NCI-H2081 (cell line): ENCODE measurements around the gene ERF.

Source experiments
- DNase-seq, 2 experiments: peaks; one replicate each; lab custom pipeline; 2025; lab: John Stamatoyannopoulos, UW

ERF gene

GRCh38 chr19:42254089-42254849 is 659 bp downstream of the ERF start:
- peak in 1 of 2 experiments; percentile 55 for DNase-seq

- peak in 1 of 2 experiments; percentile 18 for DNase-seq
These were observed 1.5 kb downstream of the ERF start for GRCh38 chr19:42253245-42254088.

- DNase-seq = no peak
These were observed 2.3 kb downstream of the ERF start for GRCh38 chr19:42252365-42253244.

- DNase-seq = no peak
These were observed 3.2 kb downstream of the ERF start for GRCh38 chr19:42251572-42252358.

GRCh38 chr19:42250666-42251531 is 4.0 kb downstream of the ERF start:
- no peak for DNase-seq

- DNase-seq = no peak
These were observed 4.7 kb downstream of the ERF start for GRCh38 chr19:42250183-42250665.

GRCh38 chr19:42249769-42250168 is 5.2 kb downstream of the ERF start:
- no peak for DNase-seq

GRCh38 chr19:42249149-42249750 is 5.7 kb downstream of the ERF start:
- DNase-seq = no peak

- no peak for DNase-seq
These were observed 6.4 kb downstream of the ERF start for GRCh38 chr19:42248270-42249148.

GRCh38 chr19:42247640-42248199 is 7.2 kb downstream of the ERF start:
- no peak for DNase-seq

GRCh38 chr19:42246922-42247639 is 7.8 kb downstream of the ERF start:
- DNase-seq = no peak

- peak; percentile 64 to 68 for DNase-seq
These were observed 8.6 kb downstream of the ERF start for GRCh38 chr19:42246143-42246921.

- no peak for DNase-seq
These were observed 9.7 kb downstream of the ERF start for GRCh38 chr19:42245231-42245630.

- DNase-seq = peak; percentile 90 to 95
These were observed 10.3 kb downstream of the ERF start for GRCh38 chr19:42244347-42245220.

GRCh38 chr19:42242512-42243409 is 12.2 kb downstream of the ERF start, which contains the start of gene GSK3A:
Gene GSK3A, minus strand, starts transcription at chr19:42242602. Its CDS starts 137 bp downstream, at chr19:42242465.
- DNase-seq = peak; percentile 99 to 100
